GM12801 (cell line): ENCODE data around the gene BTF3L4.

Source experiments
- TF ChIP-seq, protein P1 (sequence below): IDR thresholded peaks from one replicate; pipeline ENCODE4 v1.5.1; 2011; ENCODE audit warnings: control low read depth; ENCODE audit not compliant: insufficient read length; ENCODE audit errors: extremely low read depth

Gene BTF3L4

GRCh38 chr1:52123622-52124021 lies 67.5 kb downstream of the BTF3L4 start:
- TF ChIP-seq, protein P1, sequence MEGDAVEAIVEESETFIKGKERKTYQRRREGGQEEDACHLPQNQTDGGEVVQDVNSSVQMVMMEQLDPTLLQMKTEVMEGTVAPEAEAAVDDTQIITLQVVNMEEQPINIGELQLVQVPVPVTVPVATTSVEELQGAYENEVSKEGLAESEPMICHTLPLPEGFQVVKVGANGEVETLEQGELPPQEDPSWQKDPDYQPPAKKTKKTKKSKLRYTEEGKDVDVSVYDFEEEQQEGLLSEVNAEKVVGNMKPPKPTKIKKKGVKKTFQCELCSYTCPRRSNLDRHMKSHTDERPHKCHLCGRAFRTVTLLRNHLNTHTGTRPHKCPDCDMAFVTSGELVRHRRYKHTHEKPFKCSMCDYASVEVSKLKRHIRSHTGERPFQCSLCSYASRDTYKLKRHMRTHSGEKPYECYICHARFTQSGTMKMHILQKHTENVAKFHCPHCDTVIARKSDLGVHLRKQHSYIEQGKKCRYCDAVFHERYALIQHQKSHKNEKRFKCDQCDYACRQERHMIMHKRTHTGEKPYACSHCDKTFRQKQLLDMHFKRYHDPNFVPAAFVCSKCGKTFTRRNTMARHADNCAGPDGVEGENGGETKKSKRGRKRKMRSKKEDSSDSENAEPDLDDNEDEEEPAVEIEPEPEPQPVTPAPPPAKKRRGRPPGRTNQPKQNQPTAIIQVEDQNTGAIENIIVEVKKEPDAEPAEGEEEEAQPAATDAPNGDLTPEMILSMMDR: no peak

DNA sequence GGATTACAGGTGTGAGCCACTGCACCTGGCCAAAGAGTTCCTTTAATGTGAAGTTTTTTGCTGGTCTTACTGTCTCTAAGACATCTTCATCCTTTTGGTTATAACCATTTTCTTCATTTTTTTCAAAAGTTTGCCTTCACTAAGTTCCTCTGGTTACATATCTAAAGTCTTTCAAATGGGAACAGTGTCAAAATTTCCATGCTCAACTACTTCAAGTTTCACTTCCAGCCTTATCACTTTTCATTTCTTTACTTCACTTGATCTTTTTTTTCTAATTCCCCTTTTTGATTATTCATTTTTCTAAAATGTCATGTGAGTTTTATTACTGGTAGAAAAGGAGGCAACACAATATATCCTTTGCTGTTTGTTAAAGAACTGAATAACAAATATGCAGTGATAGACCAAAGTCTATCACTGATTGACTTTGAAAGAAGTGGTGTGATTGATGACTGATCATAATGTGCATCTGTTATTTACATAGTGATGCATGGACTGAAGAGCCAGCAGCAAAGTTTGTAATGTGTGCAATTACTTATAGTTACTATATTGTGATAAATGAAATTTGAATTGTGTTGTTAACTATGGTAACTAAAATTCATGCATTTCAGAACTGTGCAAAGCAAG lies 69.8 kb downstream of the BTF3L4 start:
- TF ChIP-seq, protein P1: no peak

GRCh38 chr1:52127181-52128180 lies 71.4 kb downstream of the BTF3L4 start:
- TF ChIP-seq, protein P1: no peak

DNA sequence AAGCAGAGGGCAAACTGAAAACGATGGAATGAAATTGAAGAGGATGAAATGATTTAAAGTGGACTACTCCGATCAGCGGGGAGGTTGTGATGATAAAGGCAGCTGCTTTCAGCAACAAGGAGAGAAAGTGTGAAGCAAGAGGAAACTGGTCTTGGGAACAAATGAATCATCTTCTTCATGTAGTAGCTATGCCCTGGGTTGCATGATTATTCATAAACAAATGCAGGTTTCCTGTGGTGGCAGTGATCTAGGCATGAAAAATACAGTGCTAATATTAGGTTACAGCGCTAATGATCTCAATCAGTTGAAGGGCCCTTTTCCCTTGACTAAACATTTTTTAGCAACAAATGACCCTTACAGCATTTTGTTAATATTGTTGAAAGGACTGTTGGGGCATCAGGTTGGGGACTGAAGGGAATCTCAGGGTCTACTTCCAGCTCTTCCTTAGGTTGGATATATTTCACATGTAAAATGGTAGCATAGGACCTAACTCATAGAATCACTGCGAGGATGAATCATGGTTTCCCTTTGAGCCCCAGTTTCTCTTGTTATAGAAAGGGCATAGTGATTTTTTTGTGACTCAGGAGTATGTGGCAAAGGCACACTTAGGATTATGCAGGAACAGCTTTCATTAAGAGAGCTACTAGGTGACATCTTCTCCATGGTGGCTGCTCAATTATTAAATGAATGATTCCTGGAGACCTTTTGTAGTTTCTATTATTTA lies 83.9 kb downstream of the BTF3L4 start:
- TF ChIP-seq, protein P1: no peak
